HepG2 (cell line): ENCODE results near the gene RAMP1. TPM values are rescaled to one million over a fixed set of nuclear protein-coding genes. Genes with fewer than 3 reads are reported as not detected.

Source experiments
- AGO1 ChIP-seq: fragments of 200-400 bp; formaldehyde crosslinking; IDR thresholded peaks from 2 replicates; pipeline ENCODE4 v1.6.1; 2017; ENCODE audit warnings: mild to moderate bottlenecking, low read depth, low read length, moderate library complexity; ENCODE audit not compliant: poor library complexity, severe bottlenecking
- ARNT ChIP-seq: fragments of 450-650 bp; IDR thresholded peaks from 2 replicates; pipeline ENCODE4 v1.6.1; 2017
- FOXP4 ChIP-seq: sonication (generic); formaldehyde crosslinking; IDR thresholded peaks from 2 replicates; pipeline ENCODE4 v1.4.0; 2020; ENCODE audit warnings: missing genetic modification reagents
- HNRNPH1 ChIP-seq: fragments of 200-400 bp; formaldehyde crosslinking; optimal IDR thresholded peaks from 2 replicates; pipeline ENCODE3; 2017; ENCODE audit warnings: mild to moderate bottlenecking, low read depth, low read length
- MBNL3 ChIP-seq: fragments of 250-450 bp; sonication (Bioruptor Pico); conservative IDR thresholded peaks from 2 replicates; pipeline ENCODE4 v1.8.0; 2022; ENCODE audit warnings: mild to moderate bottlenecking, inconsistent platforms
- MTF2 ChIP-seq: sonication (generic); formaldehyde crosslinking; IDR thresholded peaks from 2 replicates; pipeline ENCODE4 v1.5.0; 2020; ENCODE audit warnings: missing genetic modification reagents, borderline replicate concordance
- PPARG ChIP-seq: conservative IDR thresholded peaks from 2 replicates; pipeline ENCODE4 v1.6.1; 2016; ENCODE audit warnings: missing biosample characterization, missing genetic modification reagents
- SMYD3 ChIP-seq: sonication (generic); formaldehyde crosslinking; IDR thresholded peaks from 2 replicates; pipeline ENCODE4 v1.8.1; 2023; ENCODE audit warnings: mild to moderate bottlenecking, missing genetic modification reagents
- TRIM24 ChIP-seq: sonication (generic); formaldehyde crosslinking; IDR thresholded peaks from 2 replicates; pipeline ENCODE4 v1.8.0; 2022; ENCODE audit warnings: mild to moderate bottlenecking, missing genetic modification reagents
- ZNF670 ChIP-seq: sonication (generic); formaldehyde crosslinking; IDR thresholded peaks from 2 replicates; pipeline ENCODE4 v1.8.0; 2022; ENCODE audit warnings: mild to moderate bottlenecking, missing genetic modification reagents, borderline replicate concordance
- ZNF780A ChIP-seq: sonication (generic); formaldehyde crosslinking; IDR thresholded peaks from 2 replicates; pipeline ENCODE4 v1.8.0; 2022; ENCODE audit warnings: mild to moderate bottlenecking, missing genetic modification reagents, moderate library complexity
- ZSCAN22 ChIP-seq: sonication (generic); formaldehyde crosslinking; IDR thresholded peaks from 2 replicates; pipeline ENCODE4 v1.4.0; 2020; ENCODE audit warnings: mild to moderate bottlenecking, missing genetic modification reagents
- polyA plus RNA-seq, 8 experiments: library from polyadenylated mRNA; depleted of rRNA in 3 of 8; stranded (reverse) in 7 of 8; unstranded in 1 of 8; fragments of >200 nt; fragmentation: Illumina TruSeq in 4 of 8; extraction: Trizol in 4 of 8; gene quantifications; 2 replicates each; pipeline versions ENCODE4 v1.2.1 to v1.2.3, GENCODE V29; 2011 to 2016; ENCODE audit warnings: low read depth in 4 of 8, missing spikeins in 1 of 8, mixed read lengths in 1 of 8; ENCODE audit not compliant: insufficient read depth in 1 of 8
- total RNA-seq, 5 experiments: library from RNA; depleted of rRNA; stranded (reverse); fragments of >200 nt; fragmentation: Illumina TruSeq; extraction: Trizol; gene quantifications; 2 replicates each; pipeline ENCODE4 v1.2.3, GENCODE V29; 2016; ENCODE audit warnings: low read depth in 1 of 5
- TF ChIP-seq, protein P1 (sequence below), 2 experiments: fragments of 450-650 bp in 1 of 2; sonication (generic) in 1 of 2; formaldehyde crosslinking in 1 of 2; IDR thresholded peaks; 2 replicates each; pipeline versions ENCODE4 v1.6.1 to v1.8.0; 2016 to 2022; ENCODE audit warnings: antibody characterized with exemption in 1 of 2, mild to moderate bottlenecking in 1 of 2, missing genetic modification reagents in 1 of 2
- TF ChIP-seq, protein P2 (sequence below): sonication (generic); formaldehyde crosslinking; conservative IDR thresholded peaks from 2 replicates; pipeline ENCODE4 v1.4.0; 2020; ENCODE audit warnings: missing genetic modification reagents
- TF ChIP-seq, protein P3 (sequence below): sonication (generic); formaldehyde crosslinking; IDR thresholded peaks from 2 replicates; pipeline ENCODE4 v1.4.0; 2020; ENCODE audit warnings: missing genetic modification reagents

The RAMP1 gene
- total and polyA plus RNA-seq, 2 of the 13 experiments (the other 11 are each of a cell fraction or from before 2014, with no cell fraction given), result 0.29 to 0.61 TPM

- TF ChIP-seq, protein P1, sequence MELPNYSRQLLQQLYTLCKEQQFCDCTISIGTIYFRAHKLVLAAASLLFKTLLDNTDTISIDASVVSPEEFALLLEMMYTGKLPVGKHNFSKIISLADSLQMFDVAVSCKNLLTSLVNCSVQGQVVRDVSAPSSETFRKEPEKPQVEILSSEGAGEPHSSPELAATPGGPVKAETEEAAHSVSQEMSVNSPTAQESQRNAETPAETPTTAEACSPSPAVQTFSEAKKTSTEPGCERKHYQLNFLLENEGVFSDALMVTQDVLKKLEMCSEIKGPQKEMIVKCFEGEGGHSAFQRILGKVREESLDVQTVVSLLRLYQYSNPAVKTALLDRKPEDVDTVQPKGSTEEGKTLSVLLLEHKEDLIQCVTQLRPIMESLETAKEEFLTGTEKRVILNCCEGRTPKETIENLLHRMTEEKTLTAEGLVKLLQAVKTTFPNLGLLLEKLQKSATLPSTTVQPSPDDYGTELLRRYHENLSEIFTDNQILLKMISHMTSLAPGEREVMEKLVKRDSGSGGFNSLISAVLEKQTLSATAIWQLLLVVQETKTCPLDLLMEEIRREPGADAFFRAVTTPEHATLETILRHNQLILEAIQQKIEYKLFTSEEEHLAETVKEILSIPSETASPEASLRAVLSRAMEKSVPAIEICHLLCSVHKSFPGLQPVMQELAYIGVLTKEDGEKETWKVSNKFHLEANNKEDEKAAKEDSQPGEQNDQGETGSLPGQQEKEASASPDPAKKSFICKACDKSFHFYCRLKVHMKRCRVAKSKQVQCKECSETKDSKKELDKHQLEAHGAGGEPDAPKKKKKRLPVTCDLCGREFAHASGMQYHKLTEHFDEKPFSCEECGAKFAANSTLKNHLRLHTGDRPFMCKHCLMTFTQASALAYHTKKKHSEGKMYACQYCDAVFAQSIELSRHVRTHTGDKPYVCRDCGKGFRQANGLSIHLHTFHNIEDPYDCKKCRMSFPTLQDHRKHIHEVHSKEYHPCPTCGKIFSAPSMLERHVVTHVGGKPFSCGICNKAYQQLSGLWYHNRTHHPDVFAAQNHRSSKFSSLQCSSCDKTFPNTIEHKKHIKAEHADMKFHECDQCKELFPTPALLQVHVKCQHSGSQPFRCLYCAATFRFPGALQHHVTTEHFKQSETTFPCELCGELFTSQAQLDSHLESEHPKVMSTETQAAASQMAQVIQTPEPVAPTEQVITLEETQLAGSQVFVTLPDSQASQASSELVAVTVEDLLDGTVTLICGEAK (IDR thresholded peaks at IDR 0.05), result no peak
- TF ChIP-seq, protein P1 (CRISPR knock-in tag; IDR thresholded peaks at IDR 0.05), result peak; percentile 57; the same call in 1 of the 2 replicates
- no peak for TF ChIP-seq ARNT
- TF ChIP-seq AGO1, result no peak
- no peak for TF ChIP-seq MTF2 (CRISPR knock-in tag)
- no peak for TF ChIP-seq HNRNPH1
- no peak for TF ChIP-seq MBNL3 (CRISPR knock-in tag)
- TF ChIP-seq, protein P2, sequence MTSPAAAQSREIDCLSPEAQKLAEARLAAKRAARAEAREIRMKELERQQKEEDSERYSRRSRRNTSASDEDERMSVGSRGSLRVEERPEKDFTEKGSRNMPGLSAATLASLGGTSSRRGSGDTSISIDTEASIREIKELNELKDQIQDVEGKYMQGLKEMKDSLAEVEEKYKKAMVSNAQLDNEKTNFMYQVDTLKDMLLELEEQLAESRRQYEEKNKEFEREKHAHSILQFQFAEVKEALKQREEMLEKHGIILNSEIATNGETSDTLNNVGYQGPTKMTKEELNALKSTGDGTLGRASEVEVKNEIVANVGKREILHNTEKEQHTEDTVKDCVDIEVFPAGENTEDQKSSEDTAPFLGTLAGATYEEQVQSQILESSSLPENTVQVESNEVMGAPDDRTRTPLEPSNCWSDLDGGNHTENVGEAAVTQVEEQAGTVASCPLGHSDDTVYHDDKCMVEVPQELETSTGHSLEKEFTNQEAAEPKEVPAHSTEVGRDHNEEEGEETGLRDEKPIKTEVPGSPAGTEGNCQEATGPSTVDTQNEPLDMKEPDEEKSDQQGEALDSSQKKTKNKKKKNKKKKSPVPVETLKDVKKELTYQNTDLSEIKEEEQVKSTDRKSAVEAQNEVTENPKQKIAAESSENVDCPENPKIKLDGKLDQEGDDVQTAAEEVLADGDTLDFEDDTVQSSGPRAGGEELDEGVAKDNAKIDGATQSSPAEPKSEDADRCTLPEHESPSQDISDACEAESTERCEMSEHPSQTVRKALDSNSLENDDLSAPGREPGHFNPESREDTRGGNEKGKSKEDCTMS, result no peak
- TF ChIP-seq ZNF670 (CRISPR knock-in tag), result no peak
- no peak for TF ChIP-seq PPARG (CRISPR knock-in tag)
- no peak for TF ChIP-seq FOXP4 (CRISPR knock-in tag)
- no peak for TF ChIP-seq SMYD3 (CRISPR knock-in tag)
- no peak for TF ChIP-seq TRIM24 (CRISPR knock-in tag)
- no peak for TF ChIP-seq ZNF780A (CRISPR knock-in tag)
- peak; percentile 94 for TF ChIP-seq ZSCAN22
- TF ChIP-seq, protein P3, sequence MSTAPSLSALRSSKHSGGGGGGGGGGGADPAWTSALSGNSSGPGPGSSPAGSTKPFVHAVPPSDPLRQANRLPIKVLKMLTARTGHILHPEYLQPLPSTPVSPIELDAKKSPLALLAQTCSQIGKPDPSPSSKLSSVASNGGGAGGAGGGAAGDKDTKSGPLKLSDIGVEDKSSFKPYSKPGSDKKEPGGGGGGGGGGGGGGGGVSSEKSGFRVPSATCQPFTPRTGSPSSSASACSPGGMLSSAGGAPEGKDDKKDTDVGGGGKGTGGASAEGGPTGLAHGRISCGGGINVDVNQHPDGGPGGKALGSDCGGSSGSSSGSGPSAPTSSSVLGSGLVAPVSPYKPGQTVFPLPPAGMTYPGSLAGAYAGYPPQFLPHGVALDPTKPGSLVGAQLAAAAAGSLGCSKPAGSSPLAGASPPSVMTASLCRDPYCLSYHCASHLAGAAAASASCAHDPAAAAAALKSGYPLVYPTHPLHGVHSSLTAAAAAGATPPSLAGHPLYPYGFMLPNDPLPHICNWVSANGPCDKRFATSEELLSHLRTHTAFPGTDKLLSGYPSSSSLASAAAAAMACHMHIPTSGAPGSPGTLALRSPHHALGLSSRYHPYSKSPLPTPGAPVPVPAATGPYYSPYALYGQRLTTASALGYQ, result no peak
Measured at GRCh38 chr2:237961637-237962036, 102.2 kb downstream of the RAMP1 start (continued).
